ENCODE measurements around the gene GIGYF1. TPM values are rescaled to one million over a fixed set of nuclear protein-coding genes. Genes with fewer than 3 reads are reported as not detected.
"Not testable (repeated sequence)": the region's sequence is repeated elsewhere in the genome, so short reads cannot be mapped to it uniquely, and the experiment has no call there.

Gene GIGYF1
- total and polyA plus RNA-seq, 4 donors = 6.6 to 51.6 (median 42.1) TPM

GRCh38 chr7:100726996-100727761 lies 33.1 kb upstream of the GIGYF1 start:
- H3K27ac ChIP-seq (ENCODE audit: low read depth in 1 of 2, low read length in 2 of 2) = no peak overlapping the region
- no peak for ATAC-seq (ENCODE audit: low FRiP score)
- H3K4me3 ChIP-seq (ENCODE audit: low read length in 2 of 2) = no peak overlapping the region
- no peaks in the 10 kb centered on the region for H3K4me1 ChIP-seq (ENCODE audit: control insufficient read depth in 1 of 2, insufficient read depth in 2 of 2, low read length in 2 of 2)
- no peaks in the 10 kb centered on the region for H3K27me3 ChIP-seq (ENCODE audit: control insufficient read depth in 1 of 2, insufficient read depth in 2 of 2, low read length in 1 of 2)
- intact Hi-C loops (cut with DNase I) = loop anchor here in 1 of 2 donors (10.0 kb wide), 1 partner anchor 262 kb away; the partner anchor contains the start of gene SPACDR
- no peaks in the 10 kb centered on the region for H3K9me3 ChIP-seq (ENCODE audit: control insufficient read depth, low read length)
- no peaks in the 10 kb centered on the region for H3K36me3 ChIP-seq (ENCODE audit: control insufficient read depth in 1 of 2, insufficient read depth in 2 of 2, low read length in 1 of 2)
- DNase-seq = no peak
- 68 to 69% methylated on average over 12 of the region's 12 CpGs for WGBS, 2 donors

DNA sequence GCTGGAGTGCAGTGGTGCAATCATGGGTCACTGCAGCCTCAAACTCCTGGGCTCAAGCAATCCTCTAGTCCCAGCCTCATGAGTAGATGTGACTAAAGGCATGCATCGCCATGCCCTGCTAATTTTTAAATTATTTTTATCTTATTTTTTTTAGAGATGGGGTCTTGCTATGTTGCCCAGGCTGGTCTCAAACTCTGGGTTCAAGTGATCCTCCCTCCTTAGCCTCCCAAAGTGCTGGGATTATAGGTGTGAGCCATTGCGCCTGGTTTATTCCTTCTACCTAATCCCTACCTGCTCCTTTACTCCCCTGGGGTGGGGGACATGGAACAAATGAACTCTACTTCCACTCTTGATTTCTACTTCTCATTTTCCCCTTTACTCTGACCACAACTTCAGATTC lies 30.3 kb upstream of the GIGYF1 start:
- WGBS, 2 donors = 92 to 94% methylated on average over 2 of the region's 2 CpGs
- not testable (repeated sequence) for DNase-seq; H3K27me3 ChIP-seq (ENCODE audit: control insufficient read depth in 1 of 2, insufficient read depth in 2 of 2, low read length in 1 of 2); ATAC-seq (ENCODE audit: low FRiP score); H3K27ac ChIP-seq (ENCODE audit: low read depth in 1 of 2, low read length in 2 of 2); H3K36me3 ChIP-seq (ENCODE audit: control insufficient read depth in 1 of 2, insufficient read depth in 2 of 2, low read length in 1 of 2); H3K4me1 ChIP-seq (ENCODE audit: control insufficient read depth in 1 of 2, insufficient read depth in 2 of 2, low read length in 2 of 2); H3K4me3 ChIP-seq (ENCODE audit: low read length in 2 of 2); H3K9me3 ChIP-seq (ENCODE audit: control insufficient read depth, low read length)
- intact Hi-C loops (cut with DNase I) = loop anchor here in 1 of 2 donors (10.0 kb wide), 1 partner anchor 260 kb away; the partner anchor contains the start of gene SPACDR

- Histone ChIP-seq H3K4me1 (ENCODE audit: control insufficient read depth in 1 of 2, insufficient read depth in 2 of 2, low read length in 2 of 2) (no peaks in the 10 kb centered on the region), H3K27ac (ENCODE audit: low read depth in 1 of 2, low read length in 2 of 2) (no peak overlapping the region), H3K9me3 (ENCODE audit: control insufficient read depth, low read length) (no peaks in the 10 kb centered on the region), H3K36me3 (ENCODE audit: control insufficient read depth in 1 of 2, insufficient read depth in 2 of 2, low read length in 1 of 2) (no peaks in the 10 kb centered on the region), H3K27me3 (ENCODE audit: control insufficient read depth in 1 of 2, insufficient read depth in 2 of 2, low read length in 1 of 2) (no peaks in the 10 kb centered on the region), H3K4me3 (ENCODE audit: low read length in 2 of 2) (no peak overlapping the region)
- DNase-seq = no peak
- intact Hi-C loops (cut with DNase I) = loop anchor here in 1 of 2 donors (10.0 kb wide), 1 partner anchor 259 kb away; the partner anchor contains the start of gene SPACDR
- 82% methylated on average over 16 of the region's 16 CpGs for WGBS, 2 donors
- no peak for ATAC-seq (ENCODE audit: low FRiP score)
Measured at GRCh38 chr7:100723732-100724275, 29.8 kb upstream of the GIGYF1 start.

DNA sequence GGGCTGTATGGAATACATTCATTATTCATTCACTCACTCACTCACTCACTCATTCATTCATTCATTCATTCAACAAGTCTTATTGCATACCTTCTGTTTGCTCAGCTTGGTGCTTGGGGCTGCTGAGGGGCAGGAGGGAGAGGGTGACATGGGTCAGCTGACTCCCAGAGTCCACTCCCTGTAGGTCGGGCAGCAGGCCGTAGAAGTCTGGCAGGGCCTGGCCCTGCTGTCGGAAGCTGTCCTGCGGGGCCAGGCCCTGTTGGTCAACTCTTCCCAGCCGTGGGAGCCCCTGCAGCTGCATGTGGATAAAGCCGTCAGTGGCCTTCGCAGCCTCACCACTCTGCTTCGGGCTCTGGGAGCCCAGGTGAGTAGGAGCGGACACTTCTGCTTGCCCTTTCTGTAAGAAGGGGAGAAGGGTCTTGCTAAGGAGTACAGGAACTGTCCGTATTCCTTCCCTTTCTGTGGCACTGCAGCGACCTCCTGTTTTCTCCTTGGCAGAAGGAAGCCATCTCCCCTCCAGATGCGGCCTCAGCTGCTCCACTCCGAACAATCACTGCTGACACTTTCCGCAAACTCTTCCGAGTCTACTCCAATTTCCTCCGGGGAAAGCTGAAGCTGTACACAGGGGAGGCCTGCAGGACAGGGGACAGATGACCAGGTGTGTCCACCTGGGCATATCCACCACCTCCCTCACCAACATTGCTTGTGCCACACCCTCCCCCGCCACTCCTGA lies 28.6 kb upstream of the GIGYF1 start:
- Histone ChIP-seq H3K27me3 (ENCODE audit: control insufficient read depth in 1 of 2, insufficient read depth in 2 of 2, low read length in 1 of 2) (no peaks in the 10 kb centered on the region), H3K9me3 (ENCODE audit: control insufficient read depth, low read length) (no peaks in the 10 kb centered on the region), H3K27ac (ENCODE audit: low read depth in 1 of 2, low read length in 2 of 2) (no peak overlapping the region), H3K4me1 (ENCODE audit: control insufficient read depth in 1 of 2, insufficient read depth in 2 of 2, low read length in 2 of 2) (no peaks in the 10 kb centered on the region), H3K36me3 (ENCODE audit: control insufficient read depth in 1 of 2, insufficient read depth in 2 of 2, low read length in 1 of 2) (no peaks in the 10 kb centered on the region), H3K4me3 (ENCODE audit: low read length in 2 of 2) (no peak overlapping the region)
- WGBS, 2 donors = 85 to 87% methylated on average over 17 of the region's 17 CpGs
- intact Hi-C loops (cut with DNase I) = loop anchor here in 1 of 2 donors (10.0 kb wide), 1 partner anchor 258 kb away; the partner anchor contains the start of gene SPACDR
- DNase-seq (no peak), ATAC-seq (ENCODE audit: low FRiP score) (no peak)

DNA sequence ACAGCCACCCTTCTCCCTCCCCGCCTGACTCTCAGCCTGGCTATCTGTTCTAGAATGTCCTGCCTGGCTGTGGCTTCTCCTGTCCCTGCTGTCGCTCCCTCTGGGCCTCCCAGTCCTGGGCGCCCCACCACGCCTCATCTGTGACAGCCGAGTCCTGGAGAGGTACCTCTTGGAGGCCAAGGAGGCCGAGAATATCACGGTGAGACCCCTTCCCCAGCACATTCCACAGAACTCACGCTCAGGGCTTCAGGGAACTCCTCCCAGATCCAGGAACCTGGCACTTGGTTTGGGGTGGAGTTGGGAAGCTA lies 27.4 kb upstream of the GIGYF1 start:
- H3K27ac ChIP-seq (ENCODE audit: low read depth in 1 of 2, low read length in 2 of 2) = no peak overlapping the region
- intact Hi-C loops (cut with DNase I) = loop anchor here in 1 of 2 donors (10.0 kb wide), 1 partner anchor 257 kb away; the partner anchor contains the start of gene SPACDR
- no peak overlapping the region for H3K4me3 ChIP-seq (ENCODE audit: low read length in 2 of 2)
- ATAC-seq (ENCODE audit: low FRiP score) = no peak
- H3K4me1 ChIP-seq (ENCODE audit: control insufficient read depth in 1 of 2, insufficient read depth in 2 of 2, low read length in 2 of 2) = no peaks in the 10 kb centered on the region
- DNase-seq = no peak
- WGBS, 2 donors = 81 to 86% methylated on average over 8 of the region's 8 CpGs
- no peaks in the 10 kb centered on the region for H3K27me3 ChIP-seq (ENCODE audit: control insufficient read depth in 1 of 2, insufficient read depth in 2 of 2, low read length in 1 of 2)
- no peaks in the 10 kb centered on the region for H3K9me3 ChIP-seq (ENCODE audit: control insufficient read depth, low read length)
- no peaks in the 10 kb centered on the region for H3K36me3 ChIP-seq (ENCODE audit: control insufficient read depth in 1 of 2, insufficient read depth in 2 of 2, low read length in 1 of 2)

- Histone ChIP-seq H3K9me3 (ENCODE audit: control insufficient read depth, low read length) (no peaks in the 10 kb centered on the region), H3K27me3 (ENCODE audit: control insufficient read depth in 1 of 2, insufficient read depth in 2 of 2, low read length in 1 of 2) (no peaks in the 10 kb centered on the region), H3K27ac (ENCODE audit: low read depth in 1 of 2, low read length in 2 of 2) (no peak overlapping the region), H3K36me3 (ENCODE audit: control insufficient read depth in 1 of 2, insufficient read depth in 2 of 2, low read length in 1 of 2) (no peaks in the 10 kb centered on the region), H3K4me3 (ENCODE audit: low read length in 2 of 2) (no peak overlapping the region), H3K4me1 (ENCODE audit: control insufficient read depth in 1 of 2, insufficient read depth in 2 of 2, low read length in 2 of 2) (no peaks in the 10 kb centered on the region)
- no peak for ATAC-seq (ENCODE audit: low FRiP score)
- DNase-seq = no peak
- 4 to 7% methylated on average over 38 to 56 of the region's 56 CpGs for WGBS, 2 donors
- intact Hi-C loops (cut with DNase I) = loop anchor here in 1 of 2 donors (10.0 kb wide), 1 partner anchor 256 kb away; the partner anchor contains the start of gene SPACDR
Measured at GRCh38 chr7:100720671-100721504, 26.8 kb upstream of the GIGYF1 start.

DNA sequence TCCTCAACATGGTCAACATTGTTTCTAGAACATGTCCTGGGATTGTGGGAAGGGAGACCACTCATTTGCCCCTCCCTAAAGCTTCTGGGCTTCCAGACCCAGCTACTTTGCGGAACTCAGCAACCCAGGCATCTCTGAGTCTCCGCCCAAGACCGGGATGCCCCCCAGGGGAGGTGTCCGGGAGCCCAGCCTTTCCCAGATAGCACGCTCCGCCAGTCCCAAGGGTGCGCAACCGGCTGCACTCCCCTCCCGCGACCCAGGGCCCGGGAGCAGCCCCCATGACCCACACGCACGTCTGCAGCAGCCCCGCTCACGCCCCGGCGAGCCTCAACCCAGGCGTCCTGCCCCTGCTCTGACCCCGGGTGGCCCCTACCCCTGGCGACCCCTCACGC lies 26.2 kb upstream of the GIGYF1 start, which contains the start of gene EPO:
EPO (plus strand) TSS at position 190 of the 392 bp plus-strand sequence. CDS start 513 bp downstream, outside the sequence.
- intact Hi-C loops (cut with DNase I) = loop anchor here in 1 of 2 donors (10.0 kb wide), 1 partner anchor 255 kb away; the partner anchor contains the start of gene SPACDR

More for the DNA sequence above, 26.2 kb upstream of the GIGYF1 start, which contains the start of gene EPO:
- no peaks in the 10 kb centered on the region for H3K4me1 ChIP-seq (ENCODE audit: control insufficient read depth in 1 of 2, insufficient read depth in 2 of 2, low read length in 2 of 2)
- ATAC-seq (ENCODE audit: low FRiP score) (no peak), DNase-seq (no peak)
- no peak within 1 kb of the TSS for H3K4me3 ChIP-seq (ENCODE audit: low read length in 2 of 2)
- H3K27ac ChIP-seq (ENCODE audit: low read depth in 1 of 2, low read length in 2 of 2) = no peak within 1 kb of the TSS
- H3K9me3 ChIP-seq (ENCODE audit: control insufficient read depth, low read length) = no peaks in the 10 kb centered on the region
- H3K36me3 ChIP-seq (ENCODE audit: control insufficient read depth in 1 of 2, insufficient read depth in 2 of 2, low read length in 1 of 2) = no peaks in the 10 kb centered on the region
- no peaks in the 10 kb centered on the region for H3K27me3 ChIP-seq (ENCODE audit: control insufficient read depth in 1 of 2, insufficient read depth in 2 of 2, low read length in 1 of 2)
- 1 to 2% methylated on average over 21 of the region's 21 CpGs for WGBS, 2 donors
